Measurements from ENCODE around the gene ANO2.

ANO2 gene

DNA sequence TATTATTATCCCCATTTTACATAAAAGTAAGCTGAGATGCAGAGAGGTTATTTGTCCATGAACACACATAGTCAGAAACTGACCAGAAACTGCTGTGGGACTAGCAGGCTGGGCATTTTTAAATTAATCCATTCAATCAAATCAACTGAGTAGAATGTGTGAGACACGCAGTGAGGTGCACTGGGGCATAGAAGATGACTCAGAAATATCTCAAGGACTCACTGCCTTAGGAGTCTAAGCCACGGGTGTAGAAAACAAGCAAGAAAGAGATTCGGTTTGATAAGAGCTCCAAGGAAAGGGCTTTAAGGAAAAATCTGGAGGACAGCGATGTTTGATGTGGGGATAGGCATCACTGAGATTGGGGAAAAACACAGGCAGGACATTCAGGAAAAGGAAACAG lies 127.8 kb downstream of the ANO2 start:
- TF ChIP-seq, protein P1, sequence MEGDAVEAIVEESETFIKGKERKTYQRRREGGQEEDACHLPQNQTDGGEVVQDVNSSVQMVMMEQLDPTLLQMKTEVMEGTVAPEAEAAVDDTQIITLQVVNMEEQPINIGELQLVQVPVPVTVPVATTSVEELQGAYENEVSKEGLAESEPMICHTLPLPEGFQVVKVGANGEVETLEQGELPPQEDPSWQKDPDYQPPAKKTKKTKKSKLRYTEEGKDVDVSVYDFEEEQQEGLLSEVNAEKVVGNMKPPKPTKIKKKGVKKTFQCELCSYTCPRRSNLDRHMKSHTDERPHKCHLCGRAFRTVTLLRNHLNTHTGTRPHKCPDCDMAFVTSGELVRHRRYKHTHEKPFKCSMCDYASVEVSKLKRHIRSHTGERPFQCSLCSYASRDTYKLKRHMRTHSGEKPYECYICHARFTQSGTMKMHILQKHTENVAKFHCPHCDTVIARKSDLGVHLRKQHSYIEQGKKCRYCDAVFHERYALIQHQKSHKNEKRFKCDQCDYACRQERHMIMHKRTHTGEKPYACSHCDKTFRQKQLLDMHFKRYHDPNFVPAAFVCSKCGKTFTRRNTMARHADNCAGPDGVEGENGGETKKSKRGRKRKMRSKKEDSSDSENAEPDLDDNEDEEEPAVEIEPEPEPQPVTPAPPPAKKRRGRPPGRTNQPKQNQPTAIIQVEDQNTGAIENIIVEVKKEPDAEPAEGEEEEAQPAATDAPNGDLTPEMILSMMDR (IDR thresholded peaks at IDR 0.05) = no peak
- Mint-ChIP-seq H3K27ac (no peak overlapping the region), H3K9me3 (peaks cover 30% of the 10 kb centered on the region), H3K36me3 (ENCODE audit: low read depth) (peaks cover 4% of the 10 kb centered on the region), H3K4me1 (no peaks in the 10 kb centered on the region), H3K27me3 (ENCODE audit: low read depth, poor library complexity) (peaks cover 27% of the 10 kb centered on the region), H3K4me3 (no peak overlapping the region)
- DNase-seq = no peak

DNA sequence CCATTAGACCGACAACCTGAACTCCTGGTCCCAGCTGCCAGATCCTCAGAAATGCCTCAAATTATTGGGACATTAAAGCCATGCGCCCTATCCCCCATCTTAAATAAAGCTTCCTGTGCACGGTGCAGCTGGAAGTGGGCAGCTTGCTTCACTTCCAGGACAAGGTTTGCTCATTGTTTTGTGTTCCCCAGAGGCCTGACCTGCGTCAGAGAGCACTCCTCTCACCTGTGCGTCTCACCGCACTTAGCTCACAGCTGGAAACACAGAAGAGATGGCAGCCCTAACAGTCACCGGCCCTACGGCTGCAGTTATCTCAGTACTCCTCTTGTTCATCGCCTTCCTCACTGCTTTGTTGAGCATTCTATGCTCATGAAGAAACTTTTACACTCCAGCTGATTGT lies 135.5 kb downstream of the ANO2 start:
- peaks cover 40% of the 10 kb centered on the region for H3K27me3 Mint-ChIP-seq (ENCODE audit: low read depth, poor library complexity)
- no peak for DNase-seq
- TF ChIP-seq, protein P1 (IDR thresholded peaks at IDR 0.05) = no peak
- H3K36me3 Mint-ChIP-seq (ENCODE audit: low read depth) = no peaks in the 10 kb centered on the region
- H3K9me3 Mint-ChIP-seq = no peaks in the 10 kb centered on the region
- H3K4me3 Mint-ChIP-seq = no peak overlapping the region
- H3K4me1 Mint-ChIP-seq = peaks cover 39% of the 10 kb centered on the region
- no peak overlapping the region for H3K27ac Mint-ChIP-seq

DNA sequence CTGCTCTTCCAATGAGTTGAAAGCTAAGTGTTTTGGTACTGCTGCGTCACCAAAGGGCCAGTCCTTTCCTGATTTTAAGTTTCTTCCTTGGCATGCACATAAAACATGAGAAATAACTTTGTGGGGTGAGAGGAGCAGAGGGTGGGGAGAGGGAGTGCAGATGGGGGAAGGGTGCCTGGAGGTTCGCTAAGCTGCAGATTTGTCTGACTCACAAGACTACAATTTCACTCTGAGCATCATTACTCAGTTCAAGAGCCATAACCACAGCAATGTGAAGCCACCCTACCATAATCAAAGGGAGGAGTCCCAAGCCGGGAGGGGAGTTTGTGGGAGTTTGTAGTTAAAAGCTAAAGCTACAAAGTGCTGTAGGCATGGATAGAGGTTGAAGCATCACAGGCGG lies 136.1 kb downstream of the ANO2 start:
- Mint-ChIP-seq H3K27ac (peak overlapping the region; percentile 27), H3K9me3 (no peaks in the 10 kb centered on the region), H3K27me3 (ENCODE audit: low read depth, poor library complexity) (peaks cover 38% of the 10 kb centered on the region), H3K36me3 (ENCODE audit: low read depth) (no peaks in the 10 kb centered on the region), H3K4me3 (no peak overlapping the region), H3K4me1 (peaks cover 39% of the 10 kb centered on the region)
- TF ChIP-seq, protein P1 (IDR thresholded peaks at IDR 0.05) = no peak
- no peak for DNase-seq

DNA sequence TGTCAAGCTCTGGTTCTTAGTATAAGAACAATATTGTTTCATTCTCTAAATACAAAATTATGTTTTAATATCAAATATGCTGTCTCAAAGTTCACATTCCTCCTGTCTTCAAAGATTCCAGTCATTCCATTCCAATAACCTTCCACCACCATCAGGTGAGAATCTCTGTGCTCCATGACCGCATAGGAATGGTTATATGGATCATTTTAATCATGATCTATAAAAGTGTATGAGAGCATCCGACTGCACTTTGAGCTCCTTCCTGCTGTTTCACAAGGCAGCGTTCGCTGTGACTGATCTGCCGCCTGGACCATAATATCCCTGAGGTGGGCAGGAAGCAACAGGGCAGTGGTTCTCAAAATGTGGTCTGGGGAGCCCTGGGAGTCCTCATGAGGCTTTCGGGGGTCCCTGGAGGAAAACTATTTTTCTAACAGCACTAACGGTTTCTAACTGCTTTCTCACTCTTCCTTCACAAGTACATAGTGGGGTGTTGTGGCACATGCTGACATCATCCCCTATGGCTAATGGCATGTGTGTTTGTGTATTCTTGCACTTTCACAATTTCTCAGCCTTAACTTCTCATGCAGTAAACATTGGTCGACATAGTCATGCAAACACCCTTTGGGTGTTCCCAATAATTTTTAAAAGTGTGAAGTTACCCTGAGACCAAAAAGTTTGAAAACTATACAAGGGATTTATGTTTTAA lies 137.4 kb downstream of the ANO2 start:
- TF ChIP-seq, protein P1 (IDR thresholded peaks at IDR 0.05) = no peak
- no peak for DNase-seq
- H3K27ac Mint-ChIP-seq = no peak overlapping the region
- no peak overlapping the region for H3K4me3 Mint-ChIP-seq
- peaks cover 39% of the 10 kb centered on the region for H3K4me1 Mint-ChIP-seq
- peaks cover 33% of the 10 kb centered on the region for H3K27me3 Mint-ChIP-seq (ENCODE audit: low read depth, poor library complexity)
- H3K36me3 Mint-ChIP-seq (ENCODE audit: low read depth) = no peaks in the 10 kb centered on the region
- H3K9me3 Mint-ChIP-seq = no peaks in the 10 kb centered on the region

DNA sequence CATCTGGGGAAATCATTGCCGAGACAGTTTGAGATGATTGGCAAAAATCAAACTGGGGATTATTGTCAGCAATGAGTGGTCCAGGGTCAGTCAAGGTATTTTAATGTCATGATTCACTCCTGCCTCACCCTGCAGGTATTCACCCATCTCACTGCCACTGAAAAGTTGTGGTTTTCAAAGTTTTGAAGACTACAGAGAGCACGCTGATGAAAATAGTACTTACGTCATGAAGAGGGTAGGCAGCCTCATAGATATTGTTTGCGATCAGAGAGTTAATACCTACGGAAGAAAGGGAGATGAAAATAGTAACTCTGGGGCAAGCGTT lies 138.0 kb downstream of the ANO2 start:
- TF ChIP-seq, protein P1 (IDR thresholded peaks at IDR 0.05) = no peak
- H3K9me3 Mint-ChIP-seq = no peaks in the 10 kb centered on the region
- no peak overlapping the region for H3K27ac Mint-ChIP-seq
- H3K36me3 Mint-ChIP-seq (ENCODE audit: low read depth) = no peaks in the 10 kb centered on the region
- H3K4me1 Mint-ChIP-seq = peaks cover 39% of the 10 kb centered on the region
- no peak for DNase-seq
- H3K27me3 Mint-ChIP-seq (ENCODE audit: low read depth, poor library complexity) = peaks cover 33% of the 10 kb centered on the region
- no peak overlapping the region for H3K4me3 Mint-ChIP-seq

DNA sequence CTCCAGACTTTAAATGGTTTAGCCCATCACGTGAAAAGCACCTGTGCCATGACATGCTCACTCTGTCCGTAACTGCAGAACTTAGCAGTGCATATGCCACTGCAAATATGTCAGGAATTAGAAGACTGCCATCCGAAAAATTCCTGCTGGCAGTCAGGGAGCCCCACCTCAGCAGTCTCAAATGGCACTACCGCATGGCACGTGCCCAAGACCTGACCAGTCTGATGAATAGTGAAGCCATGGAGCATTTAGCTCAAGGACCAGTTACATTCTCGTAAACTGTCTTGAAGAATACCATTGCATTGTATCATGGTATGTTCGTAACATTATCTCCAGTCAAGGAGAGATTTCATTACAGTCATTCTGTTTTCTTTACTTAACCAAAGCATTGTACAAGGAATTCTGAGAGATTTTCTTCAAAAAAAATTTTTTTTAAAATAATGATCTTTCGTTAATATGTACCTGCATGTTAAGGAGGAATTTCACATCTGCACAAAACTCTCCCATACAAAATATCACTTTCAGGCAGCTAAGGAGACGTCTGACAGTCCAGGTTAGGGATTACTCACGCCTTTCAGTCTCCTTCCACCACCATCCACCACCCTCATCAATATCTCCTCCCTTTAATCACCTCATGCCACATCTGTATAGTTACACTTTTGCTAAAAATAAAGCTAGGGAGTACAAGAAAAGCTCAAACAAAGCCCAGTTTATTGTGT lies 138.5 kb downstream of the ANO2 start:
- DNase-seq = no peak
- no peaks in the 10 kb centered on the region for H3K9me3 Mint-ChIP-seq
- peaks cover 36% of the 10 kb centered on the region for H3K4me1 Mint-ChIP-seq
- H3K4me3 Mint-ChIP-seq = no peak overlapping the region
- TF ChIP-seq, protein P1 (IDR thresholded peaks at IDR 0.05) = no peak
- H3K27ac Mint-ChIP-seq = no peak overlapping the region
- H3K27me3 Mint-ChIP-seq (ENCODE audit: low read depth, poor library complexity) = peaks cover 34% of the 10 kb centered on the region
- no peaks in the 10 kb centered on the region for H3K36me3 Mint-ChIP-seq (ENCODE audit: low read depth)
